GM23338 (cell line): ENCODE data around the gene SESN1. TPM values are rescaled to one million over a fixed set of nuclear protein-coding genes. Genes with fewer than 3 reads are reported as not detected.

Experiments used
- ATAC-seq: fragments of 200-7000 bp; cut with Tn5 transposase; 3 replicates; pipeline ENCODE4 v1.9.1; 2020
- DNase-seq: peaks from one replicate; pipeline ENCODE4 v3.0.0-alpha.2; 2015; ENCODE audit warnings: low spot score
- H2AFZ ChIP-seq: fragments of 200-600 bp; sonication (generic); 2 replicates; pipeline ENCODE4 v1.8.0; 2016; ENCODE audit warnings: antibody characterized with exemption, mild to moderate bottlenecking, moderate library complexity
- H3F3A ChIP-seq: fragments of 200-600 bp; sonication (generic); replicated peaks from 2 replicates; pipeline ENCODE4 v1.8.0; 2017; ENCODE audit warnings: antibody characterized with exemption, mixed run types, low read depth
- H3K27ac ChIP-seq: fragments of 200-600 bp; sonication (generic); 2 replicates; pipeline ENCODE4 v1.6.1; 2016; ENCODE audit warnings: low read depth
- H3K27me3 ChIP-seq: fragments of 200-600 bp; sonication (generic); 2 replicates; pipeline ENCODE4 v1.8.0; 2016; ENCODE audit warnings: mild to moderate bottlenecking, mixed run types, moderate library complexity; ENCODE audit not compliant: insufficient read depth
- H3K36me3 ChIP-seq: fragments of 200-600 bp; sonication (generic); 2 replicates; pipeline ENCODE4 v1.8.0; 2016; ENCODE audit warnings: mild to moderate bottlenecking; ENCODE audit not compliant: insufficient read depth
- H3K4me1 ChIP-seq: fragments of 200-600 bp; sonication (generic); 2 replicates; pipeline ENCODE4 v1.8.0; 2016; ENCODE audit warnings: mild to moderate bottlenecking, moderate library complexity; ENCODE audit not compliant: insufficient read depth
- H3K4me2 ChIP-seq: fragments of 200-600 bp; sonication (generic); 2 replicates; pipeline ENCODE4 v1.7.1; 2017; ENCODE audit warnings: mixed run types
- H3K4me3 ChIP-seq: fragments of 200-600 bp; sonication (generic); 2 replicates; pipeline ENCODE4 v1.6.1; 2016; ENCODE audit warnings: mixed run types
- H3K79me2 ChIP-seq: fragments of 200-600 bp; sonication (generic); replicated peaks from 2 replicates; pipeline ENCODE4 v1.8.0; 2017; ENCODE audit warnings: mild to moderate bottlenecking; ENCODE audit not compliant: insufficient read depth
- H3K9me2 ChIP-seq: fragments of 200-600 bp; sonication (generic); 2 replicates; pipeline ENCODE4 v1.8.0; 2017; ENCODE audit not compliant: insufficient read depth
- H4K20me1 ChIP-seq: fragments of 200-600 bp; sonication (generic); replicated peaks from 2 replicates; pipeline ENCODE4 v1.8.0; 2017; ENCODE audit warnings: mild to moderate bottlenecking; ENCODE audit not compliant: insufficient read depth
- H3K27ac Mint-ChIP-seq: 2 replicates; pipeline ENCODE4 v1.8.0; 2020; ENCODE audit warnings: inconsistent platforms, mild to moderate bottlenecking, moderate library complexity, mixed read lengths
- H3K27me3 Mint-ChIP-seq: 3 replicates; pipeline ENCODE4 v1.8.0; 2022; ENCODE audit warnings: low read depth, mild to moderate bottlenecking, moderate library complexity, mixed read lengths, inconsistent platforms; ENCODE audit not compliant: insufficient read depth, poor library complexity
- H3K36me3 Mint-ChIP-seq: 3 replicates; pipeline ENCODE4 v1.8.0; 2021; ENCODE audit warnings: low read depth, mild to moderate bottlenecking, inconsistent platforms, moderate library complexity, mixed read lengths
- H3K4me1 Mint-ChIP-seq: 3 replicates; pipeline ENCODE4 v1.8.0; 2020; ENCODE audit warnings: mild to moderate bottlenecking, inconsistent platforms, mixed read lengths
- H3K4me3 Mint-ChIP-seq: 3 replicates; pipeline ENCODE4 v1.8.0; 2021; ENCODE audit warnings: moderate library complexity, mild to moderate bottlenecking, inconsistent platforms, mixed read lengths
- H3K9me3 Mint-ChIP-seq: 3 replicates; pipeline ENCODE4 v1.8.0; 2020; ENCODE audit warnings: moderate library complexity, mild to moderate bottlenecking, inconsistent platforms, mixed read lengths
- CREB1 ChIP-seq: fragments of 250-450 bp; sonication (Bioruptor Pico); IDR thresholded peaks from 2 replicates; pipeline ENCODE4 v1.5.0; 2020; ENCODE audit warnings: low read depth, mild to moderate bottlenecking, moderate library complexity
- CTCF ChIP-seq, 2 experiments: fragments of 200-600 bp in 1 of 2; sonication (generic) in 1 of 2; conservative IDR thresholded peaks; 2 replicates each; pipeline versions ENCODE4 v1.5.1 to v1.6.1; 2016 to 2017; ENCODE audit warnings: antibody characterized with exemption in 2 of 2, low read depth in 2 of 2, mild to moderate bottlenecking in 2 of 2, moderate library complexity in 1 of 2
- POLR2AphosphoS5 ChIP-seq: IDR thresholded peaks from 2 replicates; pipeline ENCODE4 v1.6.1; 2016; ENCODE audit warnings: antibody characterized with exemption, low read depth
- REST ChIP-seq: IDR thresholded peaks from one replicate; pipeline ENCODE4 v1.6.1; 2018; ENCODE audit warnings: antibody characterized with exemption; ENCODE audit not compliant: unreplicated experiment
- STAT1 ChIP-seq: IDR thresholded peaks from one replicate; pipeline ENCODE4 v1.6.1; 2016; ENCODE audit warnings: antibody characterized with exemption; ENCODE audit not compliant: unreplicated experiment
- ZNF114 ChIP-seq: fragments of 250-450 bp; sonication (Bioruptor Pico); IDR thresholded peaks from 2 replicates; pipeline ENCODE4 v1.5.0; 2020; ENCODE audit warnings: mild to moderate bottlenecking, moderate library complexity
- ZNF331 ChIP-seq: fragments of 250-450 bp; sonication (Bioruptor Pico); IDR thresholded peaks from 2 replicates; pipeline ENCODE4 v1.5.0; 2020; ENCODE audit warnings: low read depth, mild to moderate bottlenecking, moderate library complexity
- ZNF462 ChIP-seq: fragments of 250-450 bp; sonication (Bioruptor Pico); IDR thresholded peaks from 2 replicates; pipeline ENCODE4 v1.5.0; 2020; ENCODE audit warnings: mild to moderate bottlenecking, moderate library complexity
- polyA plus RNA-seq: library from polyadenylated mRNA; unstranded; fragments of >200 nt; fragmentation: Nextera tagmentation; extraction: Ambion mirVana; gene quantifications from 2 replicates; pipeline ENCODE4 v1.2.1, GENCODE V29; 2016
- total RNA-seq: library from RNA; depleted of rRNA; stranded (reverse); fragments of >200 nt; shearing (Covaris generic); gene quantifications from 2 replicates; pipeline ENCODE4 v1.2.3, GENCODE V29; 2014

Gene SESN1
- total and polyA plus RNA-seq, 2 experiments from 2014 or later = 26.2 to 36.4 TPM

GRCh38 chr6:109095036-109095834 is 589 bp upstream of the SESN1 start, which contains the start of gene CEP57L1 (continued):
- no peak for TF ChIP-seq ZNF462 (CRISPR knock-in tag)
- TF ChIP-seq ZNF331 (CRISPR knock-in tag) = no peak

DNA sequence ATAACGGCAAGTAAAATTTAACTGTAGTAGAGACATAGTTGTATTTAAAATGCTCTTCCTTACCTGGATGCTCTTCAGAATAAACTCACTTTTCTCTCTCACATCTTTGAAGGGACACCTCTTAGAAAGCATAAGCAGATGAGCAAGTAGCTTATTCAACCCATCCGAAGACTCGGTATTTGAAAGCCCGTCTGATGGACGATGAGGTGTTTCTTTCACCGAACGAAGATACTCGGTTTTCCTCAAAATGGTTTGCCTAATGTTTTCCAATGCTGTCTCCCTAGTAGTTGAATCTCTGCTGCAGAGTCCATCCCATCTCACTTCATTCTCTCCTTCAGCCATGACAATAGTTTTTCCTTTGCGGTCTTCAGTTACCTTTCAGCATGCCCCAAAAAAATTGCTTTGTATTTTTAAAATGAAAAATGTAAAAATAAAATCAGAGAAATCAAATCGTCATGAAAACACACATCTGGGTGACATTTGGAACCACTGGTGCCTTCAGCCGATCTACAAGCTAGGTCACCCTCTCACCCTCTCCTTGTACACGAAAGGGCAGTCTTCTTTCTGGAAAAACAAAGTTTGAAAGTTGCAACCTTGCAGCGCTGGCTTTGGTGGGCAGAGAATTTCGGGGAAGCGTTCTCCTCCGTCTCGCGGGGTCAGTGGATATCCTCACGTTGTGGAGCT is 772 bp downstream of the SESN1 start:
- Histone ChIP-seq H3K9me2 (no peaks in the 10 kb centered on the region), H3K4me1 (peaks cover 19% of the 10 kb centered on the region), H2AFZ (peak overlapping the region; percentile 87; the same call in 1 of the 2 replicates), H3K36me3 (no peaks in the 10 kb centered on the region), H3K27me3 (no peaks in the 10 kb centered on the region), H4K20me1 (no peaks in the 10 kb centered on the region), H3K4me3 (peak overlapping the region; percentile 92), H3K79me2 (peaks cover 19% of the 10 kb centered on the region), H3K4me2 (peak overlapping the region; percentile 91), H3K27ac (no peak overlapping the region), H3F3A (0 out of 2 replicates have a peak, but pooled peaks cover 3% of the 10 kb centered on the region)
- no peak for TF ChIP-seq CREB1
- no peak for TF ChIP-seq STAT1
- no peak for TF ChIP-seq REST
- TF ChIP-seq CTCF (conservative IDR thresholded peaks at IDR 0.05; ENCODE audit: low read depth in 2 of 2) = no peak
- no peak for TF ChIP-seq POLR2AphosphoS5
- no peak for TF ChIP-seq ZNF114 (CRISPR knock-in tag)
- H3K27me3 Mint-ChIP-seq = peaks cover 4% of the 10 kb centered on the region
- H3K36me3 Mint-ChIP-seq = no peaks in the 10 kb centered on the region
- ATAC-seq (no peak), DNase-seq (no peak)
- H3K27ac Mint-ChIP-seq = peak overlapping the region; percentile 29; the same call in 1 of the 2 replicates
- H3K9me3 Mint-ChIP-seq = no peaks in the 10 kb centered on the region
- H3K4me1 Mint-ChIP-seq = peaks cover 29% of the 10 kb centered on the region
- H3K4me3 Mint-ChIP-seq = peak overlapping the region; percentile 94
